Measurements from ENCODE around the gene RAPGEF4. TPM values are rescaled to one million over a fixed set of nuclear protein-coding genes. Genes with fewer than 3 reads are reported as not detected.

The RAPGEF4 gene
- polyA plus RNA-seq, 3 donors: not detected

DNA sequence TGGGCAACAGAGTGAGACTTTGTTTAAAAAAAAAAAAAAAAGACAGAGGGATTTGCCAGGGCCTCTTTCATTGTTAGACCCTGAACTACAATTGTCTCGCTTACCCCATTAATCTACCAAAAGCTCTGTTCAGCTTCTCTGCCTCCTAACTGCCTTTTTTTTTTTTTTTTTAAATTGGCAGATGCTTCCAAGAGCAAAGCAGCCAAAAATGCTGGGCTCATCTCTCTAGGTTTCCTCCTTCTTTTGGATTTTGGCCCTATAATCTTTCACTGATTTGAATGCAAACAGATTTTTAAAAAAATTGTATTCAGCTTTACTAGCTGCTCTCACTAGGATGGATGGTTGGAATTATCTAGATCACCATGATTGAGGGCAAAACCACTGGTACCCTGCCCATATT lies 33.2 kb upstream of the RAPGEF4 start:
- no peaks in the 10 kb centered on the region for H4K20me1 ChIP-seq (ENCODE audit: insufficient read depth, low read length)
- H3K9me3 ChIP-seq (replicated peaks in 1 of 2; ENCODE audit: control insufficient read depth in 1 of 2, insufficient read depth in 1 of 2, low read length in 2 of 2): no peaks in the 10 kb centered on the region
- no peak overlapping the region for H3K4me2 ChIP-seq (replicated peaks; ENCODE audit: extremely low read depth, low read length, poor library complexity, severe bottlenecking)
- Mint-ChIP-seq H3K4me1 (peaks cover 14% of the 10 kb centered on the region), H3K36me3 (no peaks in the 10 kb centered on the region), H3K27ac (no peak overlapping the region), H3K9me3 (peaks cover 0 to 7% (median 3%) of the 10 kb centered on the region in 7 donors), H3K4me3 (no peak overlapping the region), H3K27me3 (ENCODE audit: low read depth in 3 of 3) (peaks cover 12 to 23% (median 16%) of the 10 kb centered on the region in 3 donors)
- H3K27ac ChIP-seq (ENCODE audit: low read depth in 1 of 2, low read length in 2 of 2): no peak overlapping the region
- no peak overlapping the region for H3K9ac ChIP-seq (ENCODE audit: insufficient read depth, low read length, poor library complexity, severe bottlenecking)
- no peak overlapping the region for H3K4me3 ChIP-seq (replicated peaks in 1 of 3; ENCODE audit: low read depth in 2 of 3, low read length in 3 of 3)
- intact Hi-C loops (cut with micrococcal nuclease): loop anchor here (10.0 kb wide), 2 partner anchors 108 to 528 kb away; no protein-coding TSS in a partner anchor
- H2AFZ ChIP-seq (ENCODE audit: insufficient read depth, low read depth, low read length, poor library complexity, severe bottlenecking): no peak overlapping the region
- peaks cover 0 to 3% of the 10 kb centered on the region in 2 donors for H3K4me1 ChIP-seq (ENCODE audit: control insufficient read depth in 1 of 2, insufficient read depth in 2 of 2, low read length in 2 of 2)
- H3K36me3 ChIP-seq (replicated peaks in 1 of 2; ENCODE audit: control insufficient read depth in 1 of 2, insufficient read depth in 2 of 2, low read length in 2 of 2): no peaks in the 10 kb centered on the region
- WGBS (ENCODE audit: insufficient coverage): no CpG with 5 or more reads among the region's 1 CpG
- H3K79me2 ChIP-seq (ENCODE audit: insufficient read depth, low read length): no peaks in the 10 kb centered on the region
- TF ChIP-seq, protein P1, sequence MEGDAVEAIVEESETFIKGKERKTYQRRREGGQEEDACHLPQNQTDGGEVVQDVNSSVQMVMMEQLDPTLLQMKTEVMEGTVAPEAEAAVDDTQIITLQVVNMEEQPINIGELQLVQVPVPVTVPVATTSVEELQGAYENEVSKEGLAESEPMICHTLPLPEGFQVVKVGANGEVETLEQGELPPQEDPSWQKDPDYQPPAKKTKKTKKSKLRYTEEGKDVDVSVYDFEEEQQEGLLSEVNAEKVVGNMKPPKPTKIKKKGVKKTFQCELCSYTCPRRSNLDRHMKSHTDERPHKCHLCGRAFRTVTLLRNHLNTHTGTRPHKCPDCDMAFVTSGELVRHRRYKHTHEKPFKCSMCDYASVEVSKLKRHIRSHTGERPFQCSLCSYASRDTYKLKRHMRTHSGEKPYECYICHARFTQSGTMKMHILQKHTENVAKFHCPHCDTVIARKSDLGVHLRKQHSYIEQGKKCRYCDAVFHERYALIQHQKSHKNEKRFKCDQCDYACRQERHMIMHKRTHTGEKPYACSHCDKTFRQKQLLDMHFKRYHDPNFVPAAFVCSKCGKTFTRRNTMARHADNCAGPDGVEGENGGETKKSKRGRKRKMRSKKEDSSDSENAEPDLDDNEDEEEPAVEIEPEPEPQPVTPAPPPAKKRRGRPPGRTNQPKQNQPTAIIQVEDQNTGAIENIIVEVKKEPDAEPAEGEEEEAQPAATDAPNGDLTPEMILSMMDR (IDR thresholded peaks at IDR 0.05): no peak
- no peak for DNase-seq
- H3K27me3 ChIP-seq (ENCODE audit: control insufficient read depth in 2 of 2, insufficient read depth in 2 of 2, low read length in 2 of 2): peaks cover 0 to 3% of the 10 kb centered on the region in 2 donors

DNA sequence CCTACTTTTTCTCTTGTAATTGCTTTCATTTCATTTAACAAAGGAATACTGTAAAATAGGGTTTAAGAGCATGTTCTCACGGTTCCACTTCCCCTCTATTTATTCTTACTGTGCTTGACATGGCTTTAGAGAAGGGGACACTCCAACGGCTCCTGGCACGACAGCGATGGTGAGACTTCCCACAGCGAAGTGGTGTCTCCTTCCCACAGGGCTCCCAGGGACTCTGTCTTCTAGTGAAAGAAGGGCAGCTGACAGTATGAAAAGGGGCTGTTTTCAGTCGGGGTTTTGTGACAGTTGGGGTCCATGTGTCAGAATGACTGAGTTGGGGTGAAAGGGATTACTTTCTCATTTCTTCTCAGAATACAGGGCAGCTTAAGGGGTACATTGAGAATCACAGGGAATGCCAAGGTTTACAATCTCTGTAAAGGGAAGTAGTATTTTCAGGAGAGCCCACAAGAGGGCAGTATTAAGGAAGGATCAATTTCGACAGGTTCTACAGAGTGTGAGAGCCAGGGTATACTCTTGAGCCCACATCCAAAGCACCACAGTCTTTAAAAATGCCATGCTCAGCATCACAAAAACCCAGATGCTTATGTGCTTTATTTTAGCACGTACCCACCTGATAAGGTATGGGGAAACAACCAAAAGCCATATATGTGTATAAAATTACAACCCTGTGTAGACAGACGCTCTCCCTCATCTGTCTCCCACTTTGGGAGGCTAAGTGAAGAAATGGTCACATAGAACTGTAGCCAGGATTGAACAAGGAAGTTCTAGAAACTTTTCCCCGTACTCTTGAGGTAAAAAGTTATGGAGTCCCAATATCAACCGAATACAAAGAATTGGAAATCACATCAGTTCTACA lies 31.3 kb upstream of the RAPGEF4 start:
- H3K4me3 ChIP-seq (replicated peaks in 1 of 3; ENCODE audit: low read depth in 2 of 3, low read length in 3 of 3): no peak overlapping the region
- Mint-ChIP-seq H3K27ac (no peak overlapping the region), H3K9me3 (peaks cover 0 to 7% (median 3%) of the 10 kb centered on the region in 7 donors), H3K4me3 (no peak overlapping the region), H3K36me3 (no peaks in the 10 kb centered on the region), H3K27me3 (ENCODE audit: low read depth in 3 of 3) (peaks cover 15 to 35% (median 22%) of the 10 kb centered on the region in 3 donors), H3K4me1 (peaks cover 3% of the 10 kb centered on the region)
- H3K9me3 ChIP-seq (replicated peaks in 1 of 2; ENCODE audit: control insufficient read depth in 1 of 2, insufficient read depth in 1 of 2, low read length in 2 of 2): no peaks in the 10 kb centered on the region
- H3K27me3 ChIP-seq (ENCODE audit: control insufficient read depth in 2 of 2, insufficient read depth in 2 of 2, low read length in 2 of 2): peaks cover 0 to 3% of the 10 kb centered on the region in 2 donors
- no peak overlapping the region for H3K9ac ChIP-seq (ENCODE audit: insufficient read depth, low read length, poor library complexity, severe bottlenecking)
- 69% methylated on average over 3 of the region's 11 CpGs for WGBS (ENCODE audit: insufficient coverage)
- TF ChIP-seq, protein P1 (IDR thresholded peaks at IDR 0.05): peak; percentile 69
- no peak overlapping the region for H2AFZ ChIP-seq (ENCODE audit: insufficient read depth, low read depth, low read length, poor library complexity, severe bottlenecking)
- no peak overlapping the region for H3K4me2 ChIP-seq (replicated peaks; ENCODE audit: extremely low read depth, low read length, poor library complexity, severe bottlenecking)
- no peaks in the 10 kb centered on the region for H3K36me3 ChIP-seq (replicated peaks in 1 of 2; ENCODE audit: control insufficient read depth in 1 of 2, insufficient read depth in 2 of 2, low read length in 2 of 2)
- no peaks in the 10 kb centered on the region for H3K4me1 ChIP-seq (ENCODE audit: control insufficient read depth in 1 of 2, insufficient read depth in 2 of 2, low read length in 2 of 2)
- DNase-seq: peak in 1 of 3 donors; percentile 15
- no peaks in the 10 kb centered on the region for H4K20me1 ChIP-seq (ENCODE audit: insufficient read depth, low read length)
- intact Hi-C loops (cut with micrococcal nuclease): loop anchor here (10.0 kb wide), 2 partner anchors 110 to 530 kb away; no protein-coding TSS in a partner anchor
- no peaks in the 10 kb centered on the region for H3K79me2 ChIP-seq (ENCODE audit: insufficient read depth, low read length)
- no peak overlapping the region for H3K27ac ChIP-seq (ENCODE audit: low read depth in 1 of 2, low read length in 2 of 2)
